Cortex of kidney (tissue), 1 donor: ENCODE results near the gene KIF18B.

Experiments
- DNase-seq: peaks from one replicate; lab custom pipeline; 2025; lab: John Stamatoyannopoulos, UW

Gene KIF18B

DNA sequence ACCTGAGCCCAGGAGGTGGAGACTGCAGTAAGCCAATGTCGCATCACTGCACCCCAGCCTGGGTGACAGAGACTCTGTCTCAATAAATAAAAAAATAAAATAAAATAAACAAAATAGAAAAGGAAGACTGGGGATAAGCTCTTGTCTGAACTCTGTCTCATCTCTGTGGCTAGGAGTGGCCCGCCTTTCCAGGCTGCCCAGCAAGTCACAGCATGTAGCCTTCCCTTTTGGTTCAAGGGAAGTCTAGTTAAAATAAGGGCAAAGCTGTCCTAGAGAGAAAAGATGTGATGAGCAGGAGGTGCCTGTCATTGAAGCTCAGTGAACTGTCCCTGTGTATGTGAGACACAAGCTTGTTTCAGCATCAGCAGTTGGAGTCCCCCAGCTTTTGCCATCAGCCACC is 29.6 kb downstream of the KIF18B start:
- no peak for DNase-seq

DNA sequence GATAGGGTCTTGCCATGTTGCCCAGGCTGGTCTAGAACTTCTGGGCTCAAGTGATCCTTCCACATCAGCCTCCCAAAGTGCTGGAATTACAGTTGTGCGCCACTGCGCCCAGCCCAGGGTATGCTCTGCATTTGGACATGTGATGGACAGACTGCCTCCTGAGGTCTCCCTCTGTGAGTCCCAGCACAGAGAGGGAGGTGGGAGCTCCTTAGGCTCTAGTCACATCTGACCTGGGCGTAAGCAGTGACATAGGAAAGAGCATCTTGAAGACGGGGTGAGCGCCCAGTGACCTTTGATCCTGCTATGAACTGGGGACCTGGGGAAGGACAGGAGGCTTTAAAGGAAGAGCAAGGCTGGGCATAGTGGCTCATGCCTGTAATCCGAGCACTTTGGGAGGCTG is 30.1 kb downstream of the KIF18B start:
- DNase-seq, result no peak

GRCh38 chr17:44916781-44917241 is 30.8 kb downstream of the KIF18B start:
- no peak for DNase-seq

DNA sequence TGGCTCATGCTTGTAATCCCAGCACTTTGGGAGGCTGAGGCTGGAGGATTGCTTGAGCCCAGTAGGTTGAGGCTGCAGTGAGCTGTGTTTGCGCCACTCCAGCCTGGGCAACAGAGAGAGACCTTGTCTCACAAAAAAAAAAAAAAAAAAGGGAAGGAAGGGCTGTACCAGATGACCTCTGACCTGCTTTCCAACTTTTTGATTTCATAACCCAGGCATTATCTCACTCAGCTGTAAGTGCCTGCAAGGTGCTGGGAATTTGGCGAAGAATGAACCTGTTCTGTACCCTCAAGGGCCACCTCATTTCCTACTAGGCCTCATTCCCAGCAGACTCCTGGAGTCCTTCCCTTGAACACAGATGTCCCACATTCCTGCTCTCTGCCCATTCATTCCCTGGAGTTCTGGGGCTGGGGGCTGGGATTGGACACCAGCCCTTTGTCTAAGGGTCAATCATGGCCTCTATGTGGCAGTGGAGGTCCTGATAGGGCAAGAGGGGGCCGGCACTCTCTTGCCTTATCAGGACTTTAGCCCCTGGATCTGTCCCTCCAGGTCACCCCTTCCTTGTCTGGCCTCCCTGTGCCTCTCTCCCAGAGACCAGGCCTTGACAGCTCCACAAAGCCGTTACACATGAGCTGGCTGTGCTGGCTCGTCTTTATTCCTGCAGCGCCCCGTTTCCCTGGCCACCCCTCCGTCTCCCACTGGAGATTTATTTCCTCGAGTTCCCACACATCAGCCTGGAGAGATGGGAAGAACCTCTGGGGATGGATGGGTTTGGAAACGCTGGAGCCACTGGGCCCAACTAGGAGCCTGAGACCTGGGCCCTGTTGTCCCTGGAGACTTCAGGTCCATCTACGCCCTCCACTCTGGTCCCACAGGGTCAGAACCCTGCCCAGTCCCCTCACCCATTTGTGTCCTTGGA is 31.5 kb downstream of the KIF18B start:
- no peak for DNase-seq

DNA sequence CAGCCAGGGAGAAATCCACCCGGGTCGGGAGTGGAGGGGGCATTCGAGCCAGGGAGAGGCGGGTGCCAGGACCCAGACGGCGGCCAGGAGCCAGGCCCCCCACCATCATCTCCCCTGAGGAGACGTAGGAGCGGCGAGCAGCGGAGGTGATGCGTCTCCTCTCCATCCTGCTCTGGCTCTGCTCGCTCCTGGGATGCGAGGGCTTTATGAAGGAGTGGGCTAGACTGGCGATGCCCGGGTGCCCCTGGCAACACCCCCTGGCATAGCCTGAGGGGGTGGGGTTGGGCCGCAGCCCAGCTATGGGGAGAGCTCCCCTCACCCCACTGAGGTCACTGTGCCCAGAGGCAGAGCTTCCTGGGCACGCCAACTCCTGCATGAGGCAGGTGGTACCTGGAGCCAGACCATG is 32.2 kb downstream of the KIF18B start, which contains the start of gene GFAP:
Gene GFAP, minus strand, starts transcription at position 180 of the 406 bp plus-strand sequence. Its CDS starts 14 bp downstream, at position 166.
- no peak for DNase-seq

DNA sequence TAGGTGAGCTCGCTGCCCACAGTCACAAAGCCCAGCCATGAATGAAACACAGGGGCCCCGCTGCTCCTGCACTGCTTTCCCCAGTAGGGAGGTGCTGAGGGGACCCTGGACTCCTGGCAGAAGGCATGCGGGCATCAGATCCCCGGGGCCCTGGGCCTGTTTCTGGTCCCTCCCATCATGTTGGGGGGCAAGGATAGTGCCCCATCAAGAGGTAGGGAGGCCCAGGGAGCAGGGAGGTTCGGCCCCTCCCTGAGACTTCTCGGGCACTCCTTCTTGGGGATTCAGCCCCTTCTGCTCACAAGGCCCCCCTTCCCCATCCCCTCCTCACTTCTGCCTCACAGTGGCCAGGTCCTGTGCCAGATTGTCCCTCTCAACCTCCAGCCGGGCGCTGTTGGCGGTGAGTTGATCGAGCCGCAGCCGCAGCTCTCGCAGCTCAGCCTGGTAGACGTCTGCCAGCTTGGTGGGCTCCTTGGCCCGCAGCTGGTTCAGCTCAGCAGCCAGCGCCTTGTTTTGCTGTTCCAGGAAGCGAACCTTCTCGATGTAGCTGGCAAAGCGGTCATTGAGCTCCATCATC is 32.8 kb downstream of the KIF18B start:
- DNase-seq, result no peak

DNA sequence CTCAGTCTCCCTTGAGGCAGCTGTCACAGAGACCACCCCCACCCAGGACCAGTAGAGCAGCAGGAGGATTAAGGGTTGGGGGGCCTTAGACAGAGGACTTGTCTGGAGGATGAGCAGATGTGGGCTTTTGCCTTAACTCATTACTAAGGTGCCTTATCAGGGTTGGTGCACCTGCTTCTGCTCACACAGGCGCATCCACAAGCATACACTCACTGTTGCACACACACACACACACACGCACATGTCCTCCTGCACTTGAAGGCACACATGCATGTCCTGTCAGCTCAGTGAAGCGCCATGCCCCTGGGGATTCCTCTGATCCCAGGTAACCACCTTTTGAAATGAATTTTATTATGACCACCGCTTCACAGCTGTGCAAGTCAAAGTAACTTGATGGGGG is 33.4 kb downstream of the KIF18B start:
- no peak for DNase-seq

GRCh38 chr17:44913676-44914075 is 33.9 kb downstream of the KIF18B start:
- DNase-seq, result no peak

DNA sequence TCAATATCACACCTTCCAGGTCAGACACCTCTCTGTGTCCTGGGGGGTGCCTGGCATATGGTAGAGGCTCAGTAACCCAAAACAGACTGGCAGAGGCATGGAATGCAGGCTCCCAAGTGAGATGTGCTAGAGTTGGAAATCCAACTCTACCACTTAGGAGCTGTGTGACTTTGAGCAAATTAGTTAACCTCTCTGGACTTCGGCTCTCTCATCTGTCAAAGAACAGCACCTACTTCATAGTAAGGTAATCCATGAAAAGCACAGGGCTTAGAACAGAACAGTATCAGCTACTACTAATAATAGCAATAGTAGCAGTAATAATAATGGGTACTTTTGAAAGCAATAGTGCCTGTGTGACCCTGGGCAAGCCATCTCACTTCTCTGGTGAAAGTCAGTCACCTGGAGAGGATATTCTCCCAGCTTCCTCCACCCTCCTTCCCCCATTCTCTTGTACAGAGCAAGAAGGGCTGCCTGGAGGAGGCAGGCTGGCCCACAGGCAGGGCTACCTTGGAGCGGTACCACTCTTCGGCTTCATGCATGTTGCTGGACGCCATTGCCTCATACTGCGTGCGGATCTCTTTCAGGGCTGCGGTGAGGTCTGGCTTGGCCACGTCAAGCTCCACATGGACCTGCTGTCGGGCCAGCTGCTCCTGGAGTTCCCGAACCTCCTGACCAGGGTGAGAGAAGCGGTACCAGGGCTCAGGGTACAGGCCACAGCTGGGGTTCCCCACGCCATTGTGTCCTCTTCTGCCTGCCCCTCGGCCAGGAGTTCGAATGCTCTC is 34.6 kb downstream of the KIF18B start:
- no peak for DNase-seq

DNA sequence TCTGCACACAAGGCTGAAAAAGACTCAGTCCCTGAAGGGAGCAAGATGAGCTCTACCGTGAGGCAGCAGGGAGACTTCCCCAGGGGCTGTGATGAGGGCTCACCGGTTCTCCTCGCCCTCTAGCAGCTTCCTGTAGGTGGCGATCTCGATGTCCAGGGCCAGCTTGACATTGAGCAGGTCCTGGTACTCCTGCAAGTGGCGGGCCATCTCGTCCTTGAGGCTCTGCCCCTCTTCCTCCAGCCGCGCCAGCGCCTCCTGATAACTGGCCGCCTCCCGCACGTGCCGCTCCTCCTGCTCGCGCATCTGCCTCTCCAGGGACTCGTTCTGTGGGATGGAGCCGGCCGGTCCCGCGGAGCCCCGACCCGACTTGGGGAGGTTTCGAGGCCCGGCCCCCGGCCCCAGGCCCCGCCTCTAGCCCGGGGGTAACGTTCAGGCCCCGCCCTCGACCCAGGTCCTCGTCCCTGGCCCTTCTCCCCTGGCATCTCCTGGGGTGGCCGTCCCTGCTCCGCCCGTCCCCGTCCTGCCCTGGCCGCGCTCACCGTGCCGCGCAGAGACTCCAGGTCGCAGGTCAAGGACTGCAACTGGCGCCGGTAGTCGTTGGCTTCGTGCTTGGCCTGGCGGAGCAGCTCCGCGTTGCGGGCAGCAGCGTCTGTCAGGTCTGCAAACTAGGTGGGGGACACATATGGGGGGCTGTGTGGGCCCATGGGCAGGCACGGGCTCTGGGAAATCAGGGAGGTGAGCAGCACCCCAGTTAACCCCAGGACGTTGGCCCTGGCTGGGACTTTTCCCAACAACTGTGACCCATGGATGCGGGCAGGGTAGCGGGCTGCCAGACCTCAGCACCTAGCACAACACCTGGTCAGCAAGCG is 36.2 kb downstream of the KIF18B start:
- DNase-seq, result no peak

DNA sequence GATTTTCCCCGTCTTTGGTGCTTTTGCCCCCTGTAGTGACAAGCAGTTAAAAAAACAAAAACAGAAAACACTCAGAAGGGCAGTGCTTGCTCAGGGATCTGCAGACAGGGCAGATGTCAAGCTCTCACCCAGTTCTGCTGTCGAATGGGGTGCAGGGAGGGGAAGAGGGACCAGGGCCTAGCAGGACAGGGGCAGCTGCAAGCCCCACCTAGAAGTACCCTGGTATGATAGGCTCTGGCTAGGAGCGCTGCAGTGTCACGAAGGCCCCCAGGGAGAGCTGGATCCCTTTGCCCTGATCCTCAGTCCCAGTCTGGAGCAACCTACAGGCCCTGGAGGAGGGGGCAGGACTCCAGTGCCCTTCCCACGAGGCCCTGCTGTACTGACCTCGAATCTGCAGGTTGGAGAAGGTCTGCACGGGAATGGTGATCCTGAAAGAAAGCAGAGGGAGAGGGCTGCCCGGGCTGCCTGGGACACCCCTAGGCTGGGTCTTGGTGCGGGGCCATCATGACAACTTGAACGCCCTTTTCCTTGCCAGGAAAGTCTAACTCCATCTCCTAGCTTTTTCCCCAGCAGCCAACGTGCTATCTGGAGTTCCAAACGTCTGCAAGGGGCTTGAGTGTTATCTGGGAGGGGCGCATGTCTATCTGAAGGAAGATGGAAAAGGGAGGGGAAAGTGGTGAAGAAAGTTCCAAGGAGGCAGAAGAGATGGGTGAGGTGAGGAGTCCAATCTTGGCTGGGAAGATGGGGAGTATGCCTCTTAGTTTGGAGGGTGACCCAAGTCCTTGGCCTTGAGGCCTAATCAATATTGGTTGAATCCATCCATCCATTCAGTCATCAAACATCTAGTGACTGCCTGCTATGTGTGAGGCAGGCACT is 37.1 kb downstream of the KIF18B start:
- DNase-seq, result no peak

DNA sequence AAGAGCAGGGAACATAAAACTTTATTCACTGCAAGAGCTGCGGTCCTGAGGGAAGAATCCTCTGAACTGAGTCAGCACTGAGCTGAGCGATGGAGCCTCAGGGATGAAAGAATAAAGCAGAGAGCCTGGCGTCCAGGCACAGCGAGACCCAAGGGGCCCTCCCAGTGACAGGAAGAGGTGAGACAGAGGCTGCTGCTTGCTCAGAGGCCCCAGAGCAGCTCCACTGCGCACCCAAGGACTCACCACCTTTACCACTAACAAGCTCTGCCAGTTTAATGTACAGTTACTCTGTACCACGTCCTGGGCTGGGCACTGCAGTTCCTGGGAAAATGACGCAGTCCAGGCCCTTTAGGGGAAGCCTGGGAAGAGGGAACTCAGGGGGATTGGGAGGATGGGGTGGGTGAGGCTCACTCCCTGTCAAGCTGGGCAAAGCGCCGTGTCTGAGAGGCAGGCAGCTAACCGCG is 37.9 kb downstream of the KIF18B start:
- DNase-seq, result no peak

DNA sequence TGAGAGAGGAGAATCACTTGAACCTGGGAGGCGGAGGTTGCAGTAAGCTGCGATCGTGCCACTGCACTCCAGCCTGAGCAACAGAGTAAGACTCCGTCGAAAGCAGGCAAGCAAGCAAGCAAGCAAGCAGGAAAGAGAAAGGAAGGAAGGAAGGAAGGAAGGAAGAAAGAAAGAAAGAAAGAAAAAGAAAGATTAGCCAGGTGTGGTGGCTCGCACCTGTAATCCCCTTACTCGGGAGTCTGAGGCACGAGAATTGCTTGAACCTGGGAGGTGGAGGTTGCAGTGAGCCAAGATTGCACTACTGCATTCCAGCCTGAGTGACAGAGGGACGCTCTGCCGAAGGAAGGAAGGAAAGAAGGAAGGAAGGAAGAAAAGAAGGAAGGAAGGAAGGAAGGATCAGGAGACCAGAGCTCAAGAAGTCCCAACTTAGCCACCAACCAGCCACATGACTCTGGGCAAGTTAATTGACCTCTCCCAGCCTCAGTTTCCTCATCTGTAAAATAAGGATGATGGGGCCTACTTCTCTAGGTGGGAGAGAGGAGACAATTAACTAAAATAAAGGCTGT is 38.7 kb downstream of the KIF18B start:
- DNase-seq, result no peak

DNA sequence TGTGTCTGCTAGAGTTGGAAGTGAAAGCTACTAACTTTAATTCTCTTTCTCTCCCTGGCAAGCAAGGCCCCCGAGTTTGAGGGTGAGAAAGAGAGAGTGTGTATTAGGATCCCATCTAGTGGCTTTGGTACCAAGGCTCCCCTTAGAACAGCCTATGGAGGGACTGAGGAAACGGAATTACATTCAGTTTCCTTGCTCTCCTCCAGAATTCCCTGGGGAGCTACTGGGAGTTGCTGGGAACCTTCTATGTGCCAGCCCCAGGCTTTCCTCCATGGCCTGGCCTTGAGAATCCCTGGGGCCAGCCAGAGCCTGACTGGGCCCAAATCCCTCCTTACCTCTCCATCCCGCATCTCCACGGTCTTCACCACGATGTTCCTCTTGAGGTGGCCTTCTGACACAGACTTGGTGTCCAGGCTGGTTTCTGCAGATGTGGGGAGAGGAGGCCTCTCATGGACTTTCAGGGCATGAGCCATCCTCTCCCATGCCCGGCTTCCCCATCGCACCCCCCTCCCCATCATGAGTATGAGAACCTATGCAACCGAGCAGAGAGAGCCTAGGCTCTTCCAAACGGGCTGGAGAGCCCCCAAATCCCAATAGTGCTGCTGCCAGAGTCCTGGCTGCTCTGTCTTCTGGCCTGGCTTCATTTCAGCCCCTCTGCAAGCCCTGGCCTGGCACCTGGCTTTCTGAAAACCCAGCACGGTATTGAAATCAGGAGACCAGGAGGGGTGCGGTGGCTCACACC is 39.7 kb downstream of the KIF18B start:
- DNase-seq, result no peak

- no peak for DNase-seq
These were observed 40.5 kb downstream of the KIF18B start for GRCh38 chr17:44906763-44907728.

DNA sequence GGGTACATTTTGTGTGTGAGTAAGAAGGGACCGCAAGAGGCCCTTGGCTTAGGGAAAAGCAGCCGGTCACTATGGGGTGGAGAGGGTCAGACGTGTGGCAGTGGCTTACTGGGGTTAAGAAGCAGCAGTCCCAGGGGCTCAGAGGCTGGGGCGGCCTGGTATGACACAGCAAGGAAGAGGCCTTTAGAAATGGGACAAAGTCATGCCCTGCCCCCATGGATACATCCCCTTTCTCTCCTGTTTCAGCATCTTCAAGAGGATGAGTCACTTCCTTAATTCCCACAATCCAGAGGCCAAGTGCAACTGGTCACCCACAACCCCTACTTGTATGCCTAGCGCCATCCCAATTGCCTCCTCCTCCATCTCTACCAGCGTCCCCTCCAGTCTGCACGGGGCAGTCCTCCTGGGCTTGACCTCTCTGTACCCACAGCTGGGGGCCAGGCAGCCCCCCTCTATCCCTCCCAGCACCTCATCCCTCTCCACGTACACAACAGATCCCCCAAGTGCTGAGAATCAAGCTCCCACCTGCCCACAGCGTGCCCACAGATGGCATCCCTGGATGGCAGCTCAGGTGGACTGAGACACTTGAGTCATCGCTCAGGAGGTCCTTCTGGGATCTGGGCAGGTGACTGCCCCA is 41.4 kb downstream of the KIF18B start:
- no peak for DNase-seq
